Mesothelial cell of epicardium (in vitro differentiated cells): ENCODE data around the gene TRIM29. TPM values are rescaled to one million over a fixed set of nuclear protein-coding genes. Genes with fewer than 3 reads are reported as not detected.

Source experiments
- DNase-seq, 2 experiments: peaks; one replicate each; pipeline ENCODE4 v3.0.0; 2021; ENCODE audit warnings: low spot score in 2 of 2; ENCODE audit not compliant: unreplicated experiment in 2 of 2
- H3K27ac Mint-ChIP-seq: 2 replicates; pipeline ENCODE4 v1.8.0; 2021; ENCODE audit warnings: mixed read lengths
- H3K27me3 Mint-ChIP-seq: 2 replicates; pipeline ENCODE4 v1.8.0; 2021; ENCODE audit warnings: low read depth, mixed read lengths
- H3K36me3 Mint-ChIP-seq: 2 replicates; pipeline ENCODE4 v1.8.0; 2021; ENCODE audit warnings: mixed read lengths
- H3K4me1 Mint-ChIP-seq: 2 replicates; pipeline ENCODE4 v1.8.0; 2021; ENCODE audit warnings: mixed read lengths
- H3K4me3 Mint-ChIP-seq: 2 replicates; pipeline ENCODE4 v1.8.0; 2021; ENCODE audit warnings: mild to moderate bottlenecking, moderate library complexity, mixed read lengths
- H3K9me3 Mint-ChIP-seq: 2 replicates; pipeline ENCODE4 v1.8.0; 2021; ENCODE audit warnings: mixed read lengths
- total RNA-seq: library from RNA; stranded (reverse); gene quantifications from 3 replicates; pipeline ENCODE4 v1.2.1, GENCODE V29; 2021
- TF ChIP-seq, protein P1 (sequence below): fragments of 200-600 bp; sonication (generic); IDR thresholded peaks from one replicate; pipeline ENCODE4 v1.5.0; 2021; ENCODE audit warnings: antibody characterized with exemption; ENCODE audit not compliant: unreplicated experiment

Gene TRIM29
- total RNA-seq, 1 donor from 2014 or later: 7.9 TPM

DNA sequence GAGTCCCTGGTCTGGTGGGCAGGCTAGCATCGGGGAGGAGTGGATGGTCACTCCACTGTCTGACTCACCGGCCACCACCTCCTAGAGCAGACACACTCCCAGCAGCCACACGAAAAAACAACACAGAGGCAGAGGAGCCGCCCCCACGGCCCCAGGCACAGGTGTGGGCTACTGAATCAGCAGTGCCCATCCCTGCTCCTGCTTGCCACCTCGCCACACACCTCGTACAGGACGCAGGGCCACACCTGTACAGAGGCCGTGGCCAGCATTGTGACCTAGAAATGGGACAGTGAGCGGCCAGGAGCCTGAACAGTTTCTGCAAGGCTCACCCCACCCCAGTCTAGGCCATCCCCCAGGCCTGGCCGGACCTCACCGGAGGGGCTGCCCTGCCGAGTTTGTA, 14.0 kb downstream of the TRIM29 start:
- H3K4me3 Mint-ChIP-seq: no peak overlapping the region
- H3K27ac Mint-ChIP-seq: no peak overlapping the region
- no peaks in the 10 kb centered on the region for H3K9me3 Mint-ChIP-seq
- TF ChIP-seq, protein P1, sequence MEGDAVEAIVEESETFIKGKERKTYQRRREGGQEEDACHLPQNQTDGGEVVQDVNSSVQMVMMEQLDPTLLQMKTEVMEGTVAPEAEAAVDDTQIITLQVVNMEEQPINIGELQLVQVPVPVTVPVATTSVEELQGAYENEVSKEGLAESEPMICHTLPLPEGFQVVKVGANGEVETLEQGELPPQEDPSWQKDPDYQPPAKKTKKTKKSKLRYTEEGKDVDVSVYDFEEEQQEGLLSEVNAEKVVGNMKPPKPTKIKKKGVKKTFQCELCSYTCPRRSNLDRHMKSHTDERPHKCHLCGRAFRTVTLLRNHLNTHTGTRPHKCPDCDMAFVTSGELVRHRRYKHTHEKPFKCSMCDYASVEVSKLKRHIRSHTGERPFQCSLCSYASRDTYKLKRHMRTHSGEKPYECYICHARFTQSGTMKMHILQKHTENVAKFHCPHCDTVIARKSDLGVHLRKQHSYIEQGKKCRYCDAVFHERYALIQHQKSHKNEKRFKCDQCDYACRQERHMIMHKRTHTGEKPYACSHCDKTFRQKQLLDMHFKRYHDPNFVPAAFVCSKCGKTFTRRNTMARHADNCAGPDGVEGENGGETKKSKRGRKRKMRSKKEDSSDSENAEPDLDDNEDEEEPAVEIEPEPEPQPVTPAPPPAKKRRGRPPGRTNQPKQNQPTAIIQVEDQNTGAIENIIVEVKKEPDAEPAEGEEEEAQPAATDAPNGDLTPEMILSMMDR: no peak
- H3K4me1 Mint-ChIP-seq: peaks cover 21% of the 10 kb centered on the region
- peaks cover 31% of the 10 kb centered on the region for H3K27me3 Mint-ChIP-seq
- DNase-seq: no peak
- no peaks in the 10 kb centered on the region for H3K36me3 Mint-ChIP-seq

DNA sequence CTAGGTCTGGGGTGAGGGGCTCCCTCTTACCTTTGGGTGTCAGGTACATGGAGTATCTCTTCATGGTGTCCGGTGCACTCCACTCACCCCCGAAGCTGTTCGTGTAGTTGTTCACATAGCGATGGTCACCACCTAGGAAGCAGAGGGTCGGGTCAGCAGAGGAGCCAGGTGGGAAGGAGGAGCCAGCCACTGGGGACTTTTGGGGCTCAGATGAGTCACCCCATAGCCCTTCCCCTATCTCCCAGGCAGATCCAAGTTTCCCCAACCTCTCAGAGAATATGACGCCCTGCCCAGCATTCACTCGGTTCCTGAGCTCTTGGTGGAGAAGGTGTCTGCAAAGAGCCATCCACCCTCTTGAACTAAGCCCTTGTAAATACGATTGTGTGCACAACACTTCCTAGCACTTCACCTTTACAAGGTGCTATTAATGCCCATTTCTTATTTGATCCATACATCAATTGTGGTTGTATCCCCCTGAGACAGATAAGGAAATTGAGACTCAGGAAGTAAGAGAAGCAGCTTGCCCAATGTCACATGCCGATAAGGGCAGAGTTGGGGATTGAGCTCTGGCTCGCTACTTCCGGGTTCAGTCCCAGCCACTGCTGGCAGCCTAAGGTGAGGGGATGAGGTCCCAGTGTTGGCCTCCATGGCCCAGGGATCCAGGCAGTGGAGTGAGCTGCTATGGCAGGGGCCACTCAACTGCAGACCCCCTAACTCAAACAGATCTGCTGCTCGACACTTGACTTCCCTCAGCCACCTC, 14.8 kb downstream of the TRIM29 start:
- Mint-ChIP-seq H3K4me1 (peaks cover 17% of the 10 kb centered on the region), H3K27ac (no peak overlapping the region), H3K9me3 (no peaks in the 10 kb centered on the region), H3K27me3 (peaks cover 23% of the 10 kb centered on the region), H3K36me3 (no peaks in the 10 kb centered on the region), H3K4me3 (no peak overlapping the region)
- no peak for DNase-seq
- TF ChIP-seq, protein P1: no peak

DNA sequence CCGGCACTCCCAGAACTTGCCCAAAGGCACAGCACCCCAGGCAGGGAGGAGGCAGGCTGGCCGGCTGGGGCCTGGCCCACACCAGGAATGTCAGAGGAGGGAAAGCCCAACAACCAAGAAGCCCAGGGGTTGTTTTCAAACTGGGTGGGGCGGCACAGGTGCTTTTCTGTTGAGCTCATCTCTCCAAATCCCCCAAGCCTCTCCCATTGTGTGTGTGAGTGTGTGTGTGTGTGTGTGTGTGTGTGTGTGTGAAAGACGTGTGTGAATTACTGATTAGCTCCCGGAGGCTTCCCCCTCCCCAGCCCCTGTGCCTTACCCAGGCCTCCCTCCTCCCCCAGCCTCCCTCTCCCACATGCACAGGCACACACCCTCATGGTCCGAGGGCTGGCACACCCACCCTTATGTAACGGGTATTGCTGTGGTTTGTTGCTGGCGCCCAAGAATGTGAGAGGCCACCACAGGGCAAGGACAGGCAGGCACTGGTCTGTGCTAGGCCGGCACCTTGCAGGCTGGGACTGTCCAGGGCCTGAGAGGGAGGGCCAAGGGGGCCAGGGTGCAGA, 15.9 kb downstream of the TRIM29 start:
- peak in 1 of 2 experiments; percentile 49 for DNase-seq
- Mint-ChIP-seq H3K4me1 (peaks cover 24% of the 10 kb centered on the region), H3K27me3 (peaks cover 14% of the 10 kb centered on the region), H3K36me3 (no peaks in the 10 kb centered on the region), H3K9me3 (no peaks in the 10 kb centered on the region), H3K4me3 (no peak overlapping the region), H3K27ac (peak overlapping the region; percentile 90)
- TF ChIP-seq, protein P1: no peak

- H3K9me3 Mint-ChIP-seq: no peaks in the 10 kb centered on the region
- peaks cover 8% of the 10 kb centered on the region for H3K27me3 Mint-ChIP-seq
- peaks cover 24% of the 10 kb centered on the region for H3K4me1 Mint-ChIP-seq
- no peaks in the 10 kb centered on the region for H3K36me3 Mint-ChIP-seq
- H3K27ac Mint-ChIP-seq: peak overlapping the region; percentile 90
- TF ChIP-seq, protein P1: no peak
- H3K4me3 Mint-ChIP-seq: no peak overlapping the region
- DNase-seq: no peak
Measured at GRCh38 chr11:120121336-120121735, 16.6 kb downstream of the TRIM29 start.

GRCh38 chr11:120120805-120121335, 17.0 kb downstream of the TRIM29 start:
- Mint-ChIP-seq H3K27me3 (peaks cover 6% of the 10 kb centered on the region), H3K27ac (peak overlapping the region; percentile 90), H3K36me3 (no peaks in the 10 kb centered on the region), H3K4me1 (peaks cover 24% of the 10 kb centered on the region), H3K4me3 (no peak overlapping the region), H3K9me3 (no peaks in the 10 kb centered on the region)
- DNase-seq: no peak
- TF ChIP-seq, protein P1: no peak
